Measurements from ENCODE around the gene PCDHA4.
"Not testable (repeated sequence)": the region's sequence is repeated elsewhere in the genome, so short reads cannot be mapped to it uniquely, and the experiment has no call there.

GRCh38 chr5:140849831-140850634, 43.2 kb downstream of the PCDHA4 start:
- TF ChIP-seq POLR2A (IDR thresholded peaks at IDR 0.05; ENCODE audit: low read depth, low read length); POLR2AphosphoS5 (IDR thresholded peaks at IDR 0.05; ENCODE audit: low read depth, low read length); TAF1 (IDR thresholded peaks at IDR 0.05; ENCODE audit: borderline replicate concordance, low read depth, low read length): not testable (repeated sequence)

All from GM12892 (cell line).